Loucy (cell line): Measurements from ENCODE around the gene CDH2.

Experiments
- H2AFZ ChIP-seq: fragments of 200-600 bp; sonication (generic); 2 replicates; pipeline ENCODE4 v1.6.0; 2016; ENCODE audit warnings: antibody characterized with exemption, mild to moderate bottlenecking, low read length, moderate library complexity
- H3F3A ChIP-seq: fragments of 200-600 bp; 2 replicates; pipeline ENCODE4 v1.6.0; 2016; ENCODE audit warnings: antibody characterized with exemption, low read depth, mild to moderate bottlenecking
- H3K27me3 ChIP-seq: fragments of 200-600 bp; sonication (generic); 2 replicates; pipeline ENCODE4 v1.6.1; 2014; ENCODE audit warnings: low read length, mild to moderate bottlenecking; ENCODE audit not compliant: insufficient read depth, poor library complexity, severe bottlenecking
- H3K36me3 ChIP-seq: fragments of 200-600 bp; sonication (generic); 2 replicates; pipeline ENCODE4 v1.6.1; 2016; ENCODE audit warnings: low read length; ENCODE audit not compliant: insufficient read depth
- H3K4me1 ChIP-seq: fragments of 200-600 bp; sonication (generic); 2 replicates; pipeline ENCODE4 v1.5.1; 2014; ENCODE audit warnings: low read length, mild to moderate bottlenecking; ENCODE audit not compliant: insufficient read depth, poor library complexity, severe bottlenecking
- H3K4me2 ChIP-seq: fragments of 200-600 bp; sonication (generic); 2 replicates; pipeline ENCODE4 v1.6.0; 2014; ENCODE audit warnings: antibody characterized with exemption, low read length, low read depth, mild to moderate bottlenecking; ENCODE audit not compliant: poor library complexity, severe bottlenecking
- H3K4me3 ChIP-seq: fragments of 200-600 bp; sonication (generic); 2 replicates; pipeline ENCODE4 v1.5.1; 2014; ENCODE audit warnings: low read length, mild to moderate bottlenecking, mixed read lengths; ENCODE audit not compliant: poor library complexity, severe bottlenecking
- H3K79me2 ChIP-seq: fragments of 200-600 bp; sonication (generic); 2 replicates; pipeline ENCODE4 v1.6.1; 2014; ENCODE audit warnings: low read length; ENCODE audit not compliant: insufficient read depth
- H3K9ac ChIP-seq: fragments of 200-600 bp; sonication (generic); 2 replicates; pipeline ENCODE4 v1.6.0; 2014; ENCODE audit warnings: mild to moderate bottlenecking, low read depth, low read length, moderate library complexity; ENCODE audit not compliant: poor library complexity, severe bottlenecking
- H3K9me2 ChIP-seq: fragments of 200-600 bp; sonication (generic); replicated peaks from 2 replicates; pipeline ENCODE4 v1.6.1; 2016; ENCODE audit warnings: low read depth, low read length, mixed read lengths
- H3K9me3 ChIP-seq: fragments of 200-600 bp; sonication (generic); 2 replicates; pipeline ENCODE4 v1.6.1; 2014; ENCODE audit warnings: mild to moderate bottlenecking, antibody characterized with exemption, low read length, low read depth; ENCODE audit not compliant: insufficient read depth
- H4K20me1 ChIP-seq: fragments of 200-600 bp; sonication (generic); 2 replicates; pipeline ENCODE4 v1.6.0; 2014; ENCODE audit warnings: antibody characterized with exemption, low read length, mild to moderate bottlenecking; ENCODE audit not compliant: insufficient read depth, poor library complexity, severe bottlenecking
- CTCF ChIP-seq: fragments of 200-600 bp; sonication (generic); conservative IDR thresholded peaks from 2 replicates; pipeline ENCODE4 v1.5.1; 2014; ENCODE audit warnings: mild to moderate bottlenecking, antibody characterized with exemption, low read length
- EZH2phosphoT487 ChIP-seq: fragments of 200-600 bp; IDR thresholded peaks from 2 replicates; pipeline ENCODE4 v1.6.1; 2018; ENCODE audit warnings: antibody characterized with exemption, mild to moderate bottlenecking, moderate library complexity, borderline replicate concordance

CDH2 gene

GRCh38 chr18:28132084-28132483 lies 44.8 kb downstream of the CDH2 start:
- Histone ChIP-seq H3K4me2 (no peak overlapping the region), H3K9me3 (no peaks in the 10 kb centered on the region), H2AFZ (no peak overlapping the region), H3K36me3 (no peaks in the 10 kb centered on the region), H4K20me1 (peaks cover 19% of the 10 kb centered on the region), H3K9ac (no peak overlapping the region), H3K9me2 (no peaks in the 10 kb centered on the region), H3K4me3 (no peak overlapping the region), H3K27me3 (no peaks in the 10 kb centered on the region), H3K4me1 (peaks cover 21% of the 10 kb centered on the region), H3F3A (no peaks in the 10 kb centered on the region), H3K79me2 (peaks cover 51% of the 10 kb centered on the region)
- TF ChIP-seq EZH2phosphoT487 (no peak), CTCF (no peak)

- no peak overlapping the region for H2AFZ ChIP-seq
- no peak overlapping the region for H3K4me3 ChIP-seq
- no peaks in the 10 kb centered on the region for H3K9me2 ChIP-seq
- peaks cover 2% of the 10 kb centered on the region for H4K20me1 ChIP-seq
- H3K9ac ChIP-seq, result no peak overlapping the region
- no peak for TF ChIP-seq CTCF
- no peak for TF ChIP-seq EZH2phosphoT487
- H3K27me3 ChIP-seq, result no peaks in the 10 kb centered on the region
- H3K9me3 ChIP-seq, result no peaks in the 10 kb centered on the region
- H3K4me2 ChIP-seq, result no peak overlapping the region
- H3K36me3 ChIP-seq, result no peaks in the 10 kb centered on the region
- H3F3A ChIP-seq, result no peaks in the 10 kb centered on the region
- peaks cover 10% of the 10 kb centered on the region for H3K4me1 ChIP-seq
- peaks cover 29% of the 10 kb centered on the region; the same call in 1 of the 2 replicates for H3K79me2 ChIP-seq
Measured at GRCh38 chr18:28128659-28128980, 48.3 kb downstream of the CDH2 start.

- no peaks in the 10 kb centered on the region for H3K27me3 ChIP-seq
- no peaks in the 10 kb centered on the region for H3K9me3 ChIP-seq
- no peak overlapping the region for H3K4me3 ChIP-seq
- H3K4me2 ChIP-seq, result no peak overlapping the region
- H4K20me1 ChIP-seq, result peaks cover 3% of the 10 kb centered on the region
- H3K4me1 ChIP-seq, result peaks cover 15% of the 10 kb centered on the region
- H3K36me3 ChIP-seq, result no peaks in the 10 kb centered on the region
- H3K79me2 ChIP-seq, result peaks cover 28% of the 10 kb centered on the region; the same call in 1 of the 2 replicates
- no peaks in the 10 kb centered on the region for H3F3A ChIP-seq
- H2AFZ ChIP-seq, result no peak overlapping the region
- H3K9me2 ChIP-seq, result no peaks in the 10 kb centered on the region
- no peak overlapping the region for H3K9ac ChIP-seq
- no peak for TF ChIP-seq EZH2phosphoT487
- TF ChIP-seq CTCF, result no peak
Measured at GRCh38 chr18:28127763-28128658, 48.9 kb downstream of the CDH2 start.
